GM19238 (cell line): ENCODE measurements around the gene PKD1.

Experiments used
- DNase-seq: peaks from one replicate; pipeline ENCODE4 v3.0.0; 2011; ENCODE audit warnings: low spot score; ENCODE audit not compliant: insufficient read length

PKD1 gene

GRCh38 chr16:2053211-2053610 is 82.5 kb downstream of the PKD1 start:
- DNase-seq = no peak

GRCh38 chr16:2048116-2048543 is 87.6 kb downstream of the PKD1 start:
- DNase-seq = no peak

- peak; percentile 100 for DNase-seq
These were observed 88.2 kb downstream of the PKD1 start, which contains the start of the genes NTHL1 and TSC2 for GRCh38 chr16:2047330-2048115. NTHL1 (minus strand) TSS chr16:2047834; CDS start chr16:2047823, 11 bp downstream. TSC2 (plus strand) TSS chr16:2047985; CDS start chr16:2048616, 631 bp downstream.

GRCh38 chr16:2046893-2047329 is 88.8 kb downstream of the PKD1 start:
- DNase-seq = no peak

GRCh38 chr16:2045965-2046892 is 89.5 kb downstream of the PKD1 start:
- DNase-seq = no peak

GRCh38 chr16:2044541-2044940 is 91.2 kb downstream of the PKD1 start:
- no peak for DNase-seq

- DNase-seq = no peak
These were observed 91.8 kb downstream of the PKD1 start for GRCh38 chr16:2043667-2044451.

- DNase-seq = no peak
These were observed 92.6 kb downstream of the PKD1 start for GRCh38 chr16:2042986-2043666.

- no peak for DNase-seq
These were observed 93.3 kb downstream of the PKD1 start for GRCh38 chr16:2042171-2042985.

- DNase-seq = no peak
These were observed 94.7 kb downstream of the PKD1 start for GRCh38 chr16:2040787-2041522.

- DNase-seq = no peak
These were observed 95.5 kb downstream of the PKD1 start for GRCh38 chr16:2040041-2040786.

- DNase-seq = no peak
These were observed 96.2 kb downstream of the PKD1 start for GRCh38 chr16:2039274-2040031.
